Fibroblast of pulmonary artery (primary cell): ENCODE results near the gene SIRPD.

Experiments used
- DNase-seq: peaks from one replicate; pipeline ENCODE4 v3.0.0-alpha.2; 2010; ENCODE audit warnings: low read depth
- H3K4me3 ChIP-seq: replicated peaks from 2 replicates; pipeline ENCODE4 v1.5.1; 2011; ENCODE audit warnings: low read depth, mild to moderate bottlenecking, control low read depth, low read length, moderate library complexity
- CTCF ChIP-seq: IDR thresholded peaks from 2 replicates; pipeline ENCODE4 v1.5.1; 2011; ENCODE audit warnings: mild to moderate bottlenecking, control low read depth, low read length, inconsistent platforms; ENCODE audit errors: missing control alignments

Gene SIRPD

GRCh38 chr20:1527923-1528322 lies 29.6 kb downstream of the SIRPD start:
- no peak overlapping the region for H3K4me3 ChIP-seq
- TF ChIP-seq CTCF = no peak
- no peak for DNase-seq

DNA sequence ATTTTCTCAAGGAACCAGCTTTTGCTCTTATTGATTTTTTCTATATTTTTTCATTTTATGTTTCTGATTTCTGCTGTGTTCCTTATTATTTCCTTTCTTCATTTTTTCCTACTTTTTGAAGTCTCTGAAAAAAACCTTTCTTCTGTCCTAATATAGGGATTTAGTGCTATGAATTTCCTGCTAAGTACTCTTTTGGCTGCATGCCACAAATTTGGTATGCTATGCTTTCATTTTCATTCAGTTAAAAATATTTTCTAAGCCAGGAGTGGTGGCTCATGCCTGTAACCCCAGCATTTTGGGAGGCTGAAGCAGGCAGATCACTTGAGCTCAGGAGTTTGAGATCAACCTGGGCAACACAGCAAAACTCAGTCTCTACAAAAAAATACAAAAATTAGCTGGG lies 30.6 kb downstream of the SIRPD start:
- DNase-seq = peak; percentile 37
- no peak for TF ChIP-seq CTCF
- no peak overlapping the region for H3K4me3 ChIP-seq

- DNase-seq = no peak
- TF ChIP-seq CTCF = no peak
- H3K4me3 ChIP-seq = no peak overlapping the region
These were observed 31.2 kb downstream of the SIRPD start for GRCh38 chr20:1526310-1526709.

DNA sequence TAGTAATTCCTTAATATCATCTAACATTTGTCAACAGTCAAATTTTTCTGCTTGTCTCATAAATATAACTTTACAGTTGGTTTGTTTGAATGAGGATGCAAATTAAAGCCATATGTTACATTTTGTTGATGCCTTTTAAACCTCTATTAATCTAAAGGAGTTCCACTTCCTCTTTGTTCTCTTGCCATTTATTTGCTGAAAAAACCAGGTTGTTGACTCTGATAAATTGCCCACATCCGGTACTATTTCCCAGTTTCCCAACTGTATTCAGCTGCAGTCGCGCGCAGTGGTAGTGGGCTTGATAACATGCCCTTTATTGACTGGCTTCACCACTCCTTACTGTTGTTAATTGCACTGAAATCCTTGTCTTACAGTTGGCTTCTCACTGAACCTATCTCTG lies 33.5 kb downstream of the SIRPD start:
- H3K4me3 ChIP-seq = no peak overlapping the region
- no peak for DNase-seq
- no peak for TF ChIP-seq CTCF

DNA sequence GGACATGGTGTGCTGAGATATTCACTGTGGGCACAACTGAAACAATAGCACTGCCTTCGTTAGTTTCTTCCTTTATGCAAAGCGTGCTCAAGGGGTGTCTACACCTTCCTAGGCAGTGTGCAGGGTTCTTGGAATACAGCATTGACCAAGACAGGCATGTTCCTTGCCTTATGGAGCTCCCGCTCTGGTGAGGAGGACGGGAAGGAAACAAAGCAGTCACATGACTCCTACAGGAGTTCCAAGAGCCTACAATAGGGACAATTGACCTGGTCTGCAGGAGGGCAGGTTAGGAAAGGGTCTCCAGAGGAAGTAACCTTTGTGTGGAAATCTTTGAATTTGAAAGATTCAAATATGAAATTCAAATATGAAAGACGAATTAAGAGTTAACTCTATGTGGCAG lies 40.5 kb downstream of the SIRPD start:
- TF ChIP-seq CTCF = no peak
- no peak overlapping the region for H3K4me3 ChIP-seq
- no peak for DNase-seq

DNA sequence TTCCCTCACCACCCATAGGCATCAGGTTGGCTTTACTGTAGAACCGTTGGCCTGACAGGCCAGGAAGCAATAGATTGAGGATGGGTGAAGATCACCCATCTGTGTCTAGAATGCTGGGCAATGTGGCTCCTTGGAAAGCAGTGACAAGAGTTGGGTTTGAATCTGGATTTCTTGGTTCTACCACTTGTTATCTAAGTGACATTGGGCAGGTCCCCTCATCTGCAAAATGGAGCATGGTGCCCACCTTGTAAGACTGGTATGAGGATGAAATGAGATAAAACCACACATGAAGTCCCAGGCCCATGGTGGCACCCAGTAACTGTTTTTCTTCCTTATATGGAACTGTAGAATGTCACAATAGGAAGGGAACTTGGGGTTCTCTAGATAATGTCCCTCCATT lies 43.7 kb downstream of the SIRPD start:
- DNase-seq = no peak
- no peak for TF ChIP-seq CTCF

DNA sequence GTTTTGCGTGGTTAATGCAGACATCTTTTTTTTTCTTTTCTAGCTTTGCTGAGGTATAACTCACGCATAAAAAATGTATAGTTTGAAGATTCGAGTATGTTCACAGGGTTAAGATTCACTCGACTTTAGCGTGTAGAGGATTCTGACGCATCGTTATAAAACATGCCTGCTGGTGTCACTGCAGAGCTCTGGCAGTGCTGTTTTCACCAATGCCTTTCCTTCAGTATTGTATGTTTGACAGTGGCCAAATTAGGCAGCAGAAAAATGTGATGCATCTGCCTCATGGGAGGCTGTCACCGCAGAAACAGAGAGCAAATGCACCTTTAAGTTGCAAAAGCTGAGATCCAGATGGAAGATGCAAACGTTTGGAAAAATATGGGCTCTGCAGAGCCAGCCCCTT lies 48.3 kb downstream of the SIRPD start:
- TF ChIP-seq CTCF = peak; percentile 54
- no peak overlapping the region for H3K4me3 ChIP-seq
- peak; percentile 38 for DNase-seq

More for the DNA sequence above, 43.7 kb downstream of the SIRPD start:
- no peak overlapping the region for H3K4me3 ChIP-seq
